SW 1271 (cell line): Measurements from ENCODE around the gene TNS1.

Experiments used
- DNase-seq, 2 experiments: peaks; one replicate each; lab custom pipeline; 2025; lab: John Stamatoyannopoulos, UW

TNS1 gene

DNA sequence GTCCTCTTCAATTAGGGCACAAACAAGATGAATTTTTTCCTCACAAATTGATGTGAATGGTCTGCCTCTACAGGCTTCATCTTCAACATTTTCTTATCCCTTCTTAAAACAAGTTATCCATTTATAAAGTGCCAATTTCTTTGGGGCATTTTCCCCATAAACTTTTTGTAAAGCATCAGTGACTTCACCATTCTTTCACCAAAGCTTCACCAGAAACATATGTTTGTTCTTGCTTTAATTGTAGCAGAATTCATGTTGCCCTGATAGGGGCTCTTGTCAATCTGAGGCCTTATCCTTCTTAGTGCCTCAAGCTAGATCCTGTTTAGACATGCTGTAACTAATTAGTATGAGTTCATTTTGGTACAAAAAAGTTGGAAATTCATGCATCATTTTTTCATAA lies 226.2 kb downstream of the TNS1 start:
- no peak for DNase-seq

DNA sequence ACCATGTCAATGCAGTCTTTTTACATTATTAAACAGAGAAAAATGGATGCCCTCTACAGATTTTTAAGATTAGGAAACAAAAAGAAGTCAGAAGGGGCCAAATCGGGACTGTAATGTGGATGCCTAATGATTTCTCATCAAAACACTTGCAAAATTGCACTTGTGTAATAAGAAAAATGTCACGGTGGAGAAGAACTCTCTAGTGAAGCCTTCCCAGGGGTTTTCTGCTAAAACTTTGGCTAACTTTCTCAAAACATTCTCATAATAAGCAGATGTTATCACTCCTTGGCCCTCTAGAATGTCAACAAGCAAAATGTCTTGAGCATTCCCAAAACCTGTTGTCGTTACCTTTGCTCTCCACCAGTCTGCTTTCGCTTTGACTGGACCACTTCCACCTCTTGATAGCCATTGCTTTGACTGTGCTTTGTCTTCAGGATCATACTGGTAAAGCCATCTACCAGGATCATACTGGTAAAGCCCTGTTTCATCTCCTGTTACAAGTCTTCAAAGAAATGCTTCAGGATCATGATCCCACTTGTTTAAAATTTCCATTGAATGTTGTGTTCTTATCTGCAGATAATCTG lies 226.8 kb downstream of the TNS1 start:
- DNase-seq: no peak

DNA sequence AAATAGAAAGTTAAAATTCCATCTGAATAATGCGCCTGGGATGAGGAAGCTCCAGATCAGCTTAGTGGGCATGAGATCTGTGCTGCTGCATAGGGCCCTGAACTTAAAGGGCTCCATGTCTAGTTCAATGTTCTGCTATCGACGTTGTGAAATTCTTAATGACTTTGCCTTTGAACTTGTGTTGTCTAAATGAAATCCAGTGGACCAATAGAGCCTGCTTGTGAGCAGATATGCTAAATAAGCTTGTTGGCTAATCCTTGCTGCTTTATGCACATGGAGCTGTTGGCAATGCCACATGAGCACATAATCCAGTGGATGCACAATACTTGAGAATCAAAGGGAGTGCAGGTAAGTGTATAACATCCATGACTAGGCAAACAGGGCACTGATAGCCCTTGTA lies 228.6 kb downstream of the TNS1 start:
- DNase-seq: no peak

DNA sequence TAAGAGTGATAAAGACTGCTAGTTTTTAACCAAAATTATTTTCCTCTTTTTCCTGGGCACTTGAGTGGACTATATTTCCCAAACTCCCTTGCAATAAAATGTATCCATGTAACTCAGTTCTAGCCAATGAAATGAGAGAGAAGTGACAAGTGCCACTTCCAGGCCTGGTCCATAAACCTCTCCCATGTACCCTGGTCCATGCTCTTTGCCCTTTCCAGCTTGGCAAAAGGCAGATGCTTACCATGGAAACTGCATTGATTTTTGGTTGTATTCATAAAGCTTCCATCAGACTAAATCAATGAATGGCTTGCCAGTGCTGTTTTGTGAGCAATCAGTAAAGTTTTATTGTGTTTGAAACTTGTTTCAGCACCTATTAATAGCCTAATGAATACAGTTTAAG lies 229.3 kb downstream of the TNS1 start:
- no peak for DNase-seq

DNA sequence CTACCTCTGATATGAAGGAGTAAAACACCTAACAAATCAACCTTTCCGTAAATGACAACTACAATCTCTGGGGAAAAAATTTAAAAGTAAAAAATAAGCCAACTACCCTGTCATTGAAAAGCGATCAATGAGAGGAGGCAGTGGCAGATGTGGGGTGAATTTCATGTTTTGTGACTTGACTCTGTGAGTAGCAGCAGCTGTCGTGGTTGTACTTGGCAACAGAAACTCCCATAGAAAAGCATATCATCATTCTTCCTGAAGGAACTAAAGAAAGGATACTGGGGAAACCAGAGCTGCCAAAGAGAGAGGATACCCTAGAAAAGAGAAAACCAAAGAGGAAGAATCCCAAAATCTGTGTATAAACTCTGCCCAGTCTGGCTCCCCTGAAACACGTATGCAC lies 236.4 kb downstream of the TNS1 start:
- DNase-seq: no peak

DNA sequence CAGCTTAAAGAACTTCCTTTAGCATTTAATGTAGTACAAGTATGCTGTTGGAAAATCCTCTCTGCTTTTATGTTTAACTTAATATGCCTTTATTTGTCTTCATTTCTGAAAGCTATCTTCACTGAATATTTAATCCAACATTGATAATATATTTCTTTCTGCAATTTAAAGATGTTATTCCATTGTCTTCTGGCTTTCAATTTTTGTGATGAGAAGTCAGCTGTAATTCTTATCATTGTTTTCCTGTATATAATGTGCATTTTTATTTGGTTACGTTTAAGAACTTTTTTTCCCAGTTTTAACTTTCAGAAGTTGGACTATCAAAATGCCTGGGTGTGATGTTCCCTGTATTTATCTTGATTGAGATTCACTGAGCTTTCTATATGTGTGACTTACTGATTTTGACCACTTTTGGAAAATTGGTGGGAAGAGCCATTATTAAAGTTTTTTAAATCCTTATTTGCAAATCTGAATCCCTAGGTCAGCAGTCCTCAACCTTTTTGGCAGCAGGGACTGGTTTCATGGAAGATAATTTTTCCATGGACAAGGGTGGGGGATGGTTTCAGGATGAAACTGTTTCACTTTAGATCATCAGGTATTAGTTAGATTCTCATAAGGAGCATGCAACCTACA lies 241.0 kb downstream of the TNS1 start:
- no peak for DNase-seq

- DNase-seq: no peak
These were observed 242.8 kb downstream of the TNS1 start for GRCh38 chr2:217759991-217760390.

- no peak for DNase-seq
These were observed 245.7 kb downstream of the TNS1 start for GRCh38 chr2:217757108-217757463.

DNA sequence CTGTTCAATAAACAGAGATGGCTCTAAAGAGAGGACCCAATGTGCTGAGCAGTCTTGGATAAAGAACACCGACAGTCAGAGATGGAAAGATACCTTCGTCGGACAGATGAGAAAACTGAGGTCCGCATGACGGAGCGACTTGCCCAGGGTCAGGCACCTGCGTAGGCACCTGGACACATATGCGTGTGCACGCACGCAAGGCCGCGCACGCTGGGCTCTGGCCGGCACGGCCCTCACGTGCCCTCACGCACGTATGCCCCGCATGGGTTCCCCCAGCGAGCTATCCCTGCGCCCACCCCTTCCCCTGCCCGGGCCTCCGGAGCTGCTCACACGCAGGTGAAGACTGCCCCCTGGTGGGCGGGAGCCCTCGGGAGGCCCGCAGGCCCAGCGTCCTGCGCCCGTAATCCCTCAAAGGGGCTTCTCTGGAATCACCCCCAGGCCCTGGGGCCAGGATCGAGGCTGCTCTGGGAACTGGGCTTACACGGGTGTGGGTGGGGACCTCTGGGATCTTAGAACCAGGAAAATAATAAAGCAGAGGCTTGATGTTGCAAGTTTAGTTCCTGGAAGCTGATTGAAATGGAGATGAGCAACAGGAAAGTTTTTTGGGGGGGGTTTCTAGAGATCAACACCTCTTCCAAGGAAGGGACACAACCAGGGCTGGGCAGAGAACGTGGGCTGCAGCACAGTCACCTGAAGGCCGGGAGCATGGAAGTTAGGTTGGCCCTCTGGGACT lies 246.3 kb downstream of the TNS1 start:
- DNase-seq: no peak

- no peak for DNase-seq
These were observed 247.6 kb downstream of the TNS1 start for GRCh38 chr2:217755027-217755745.

GRCh38 chr2:217753460-217754200 lies 249.2 kb downstream of the TNS1 start:
- DNase-seq: peak in 1 of 2 experiments; percentile 5

GRCh38 chr2:217752714-217753459 lies 249.9 kb downstream of the TNS1 start:
- DNase-seq: no peak

- no peak for DNase-seq
These were observed 250.8 kb downstream of the TNS1 start for GRCh38 chr2:217751952-217752351.

DNA sequence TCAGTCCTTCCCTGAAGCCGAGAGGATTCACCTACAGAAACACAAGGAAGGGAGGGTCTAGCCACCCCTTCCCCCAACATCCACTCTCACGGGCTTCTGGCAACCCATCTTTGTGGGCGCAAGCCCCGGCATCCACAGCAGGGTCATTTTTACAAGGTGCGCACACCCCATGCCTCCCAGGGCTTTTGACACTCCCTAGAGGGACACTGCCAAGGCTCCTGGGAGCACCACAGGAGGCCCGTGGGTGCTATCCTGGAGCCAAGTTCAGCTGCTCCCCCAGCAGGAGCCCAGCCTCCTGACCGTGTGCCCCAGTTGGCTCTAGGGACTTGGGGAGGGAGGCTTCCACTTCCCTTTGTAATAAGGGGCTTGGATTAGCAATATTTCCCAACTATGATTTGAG lies 251.6 kb downstream of the TNS1 start:
- no peak for DNase-seq
